ENCODE measurements around the gene FMO5. TPM values are rescaled to one million over a fixed set of nuclear protein-coding genes. Genes with fewer than 3 reads are reported as not detected.

The FMO5 gene
- total RNA-seq, 2 experiments from 2014 or later, result 1.7 to 3.9 TPM

GRCh38 chr1:147272042-147272441 lies 46.9 kb upstream of the FMO5 start:
- H3K27ac ChIP-seq (ENCODE audit: low read depth, low read length, poor library complexity, severe bottlenecking), result no peak overlapping the region
- DNase-seq (ENCODE audit: low spot score), result no peak
- no peak overlapping the region for H2AFZ ChIP-seq (ENCODE audit: low read length)
- no peak overlapping the region for H3K4me3 ChIP-seq (ENCODE audit: low read depth, low read length, poor library complexity, severe bottlenecking)
- no peaks in the 10 kb centered on the region for H3K4me1 ChIP-seq (ENCODE audit: insufficient read depth, low read length, poor library complexity, severe bottlenecking)
- H3K9me2 ChIP-seq (ENCODE audit: insufficient read depth, low read length), result no peaks in the 10 kb centered on the region
- ChIA-PET POLR2A (no interaction called here), CTCF (ENCODE audit: unreplicated experiment) (interaction anchor here (1.0 kb wide), 1 partner anchor 93 kb away, joined by 3 read pairs; no protein-coding TSS in a partner anchor)
- no peaks in the 10 kb centered on the region for H3K79me2 ChIP-seq (ENCODE audit: insufficient read depth, low read depth, low read length)
- intact Hi-C loops (cut with micrococcal nuclease; ENCODE audit: unreplicated experiment), result loop anchor here (5.0 kb wide), 2 partner anchors 115 to 620 kb away; no protein-coding TSS in a partner anchor
- no peaks in the 10 kb centered on the region for H4K20me1 ChIP-seq (ENCODE audit: insufficient read depth, low read length)
- H3K9me3 ChIP-seq (ENCODE audit: low read length), result no peaks in the 10 kb centered on the region
- no TSS peak for BruUV-seq (replicated peaks)
- peaks cover 89% of the 10 kb centered on the region for H3K36me3 ChIP-seq (ENCODE audit: insufficient read depth, low read length)
- TF ChIP-seq CTCF (conservative IDR thresholded peaks at IDR 0.05; ENCODE audit: low read length) (no peak), EZH2phosphoT487 (IDR thresholded peaks at IDR 0.05; ENCODE audit: borderline replicate concordance, low read depth, low read length) (no peak)
- H3K4me2 ChIP-seq (ENCODE audit: low read length), result no peak overlapping the region

- Histone ChIP-seq H3K4me1 (ENCODE audit: insufficient read depth, low read length, poor library complexity, severe bottlenecking) (no peaks in the 10 kb centered on the region), H2AFZ (ENCODE audit: low read length) (no peak overlapping the region), H3K9me3 (ENCODE audit: low read length) (no peaks in the 10 kb centered on the region), H3K9me2 (ENCODE audit: insufficient read depth, low read length) (no peaks in the 10 kb centered on the region), H3K4me2 (ENCODE audit: low read length) (no peak overlapping the region), H3K4me3 (ENCODE audit: low read depth, low read length, poor library complexity, severe bottlenecking) (no peak overlapping the region), H4K20me1 (ENCODE audit: insufficient read depth, low read length) (no peaks in the 10 kb centered on the region), H3K79me2 (ENCODE audit: insufficient read depth, low read depth, low read length) (no peaks in the 10 kb centered on the region), H3K36me3 (ENCODE audit: insufficient read depth, low read length) (peaks cover 89% of the 10 kb centered on the region), H3K27ac (ENCODE audit: low read depth, low read length, poor library complexity, severe bottlenecking) (no peak overlapping the region)
- intact Hi-C loops (cut with micrococcal nuclease; ENCODE audit: unreplicated experiment), result loop anchor here (5.0 kb wide), 2 partner anchors 117 to 622 kb away; no protein-coding TSS in a partner anchor
- ChIA-PET CTCF (ENCODE audit: unreplicated experiment) (no interaction called here), POLR2A (no interaction called here)
- no peak for DNase-seq (ENCODE audit: low spot score)
- BruUV-seq (replicated peaks), result no TSS peak
- TF ChIP-seq EZH2phosphoT487 (IDR thresholded peaks at IDR 0.05; ENCODE audit: borderline replicate concordance, low read depth, low read length) (no peak), CTCF (conservative IDR thresholded peaks at IDR 0.05; ENCODE audit: low read length) (no peak)
These were observed 45.6 kb upstream of the FMO5 start for GRCh38 chr1:147270721-147271120.

GRCh38 chr1:147267711-147268110 lies 42.6 kb upstream of the FMO5 start:
- Histone ChIP-seq H3K36me3 (ENCODE audit: insufficient read depth, low read length) (peaks cover 94% of the 10 kb centered on the region), H3K4me1 (ENCODE audit: insufficient read depth, low read length, poor library complexity, severe bottlenecking) (no peaks in the 10 kb centered on the region), H3K4me2 (ENCODE audit: low read length) (no peak overlapping the region), H3K27ac (ENCODE audit: low read depth, low read length, poor library complexity, severe bottlenecking) (no peak overlapping the region), H2AFZ (ENCODE audit: low read length) (no peak overlapping the region), H3K79me2 (ENCODE audit: insufficient read depth, low read depth, low read length) (no peaks in the 10 kb centered on the region), H3K9me2 (ENCODE audit: insufficient read depth, low read length) (no peaks in the 10 kb centered on the region), H3K9me3 (ENCODE audit: low read length) (no peaks in the 10 kb centered on the region), H4K20me1 (ENCODE audit: insufficient read depth, low read length) (no peaks in the 10 kb centered on the region), H3K4me3 (ENCODE audit: low read depth, low read length, poor library complexity, severe bottlenecking) (no peak overlapping the region)
- TF ChIP-seq EZH2phosphoT487 (IDR thresholded peaks at IDR 0.05; ENCODE audit: borderline replicate concordance, low read depth, low read length) (no peak), CTCF (conservative IDR thresholded peaks at IDR 0.05; ENCODE audit: low read length) (no peak)
- ChIA-PET CTCF (ENCODE audit: unreplicated experiment) (no interaction called here), POLR2A (no interaction called here)
- no peak for DNase-seq (ENCODE audit: low spot score)
- no TSS peak for BruUV-seq (replicated peaks)
- intact Hi-C loops (cut with micrococcal nuclease; ENCODE audit: unreplicated experiment), result no loop called here
